ENCODE measurements around the gene WDFY4.
A peak's percentile ranks its signal among the peaks of the same experiment; 100 is the strongest.

Gene WDFY4

GRCh38 chr10:48951707-48952106 lies 267.0 kb downstream of the WDFY4 start:
- CTCF ChIA-PET = interaction anchor here (0.6 kb wide), 2 partner anchors 350 to 373 kb away, joined by 3 read pairs; no protein-coding TSS in a partner anchor

GRCh38 chr10:48957361-48958151 lies 272.9 kb downstream of the WDFY4 start:
- Histone ChIP-seq H3K4me1 (ENCODE audit: control insufficient read depth, insufficient read depth, low read length) (no peaks in the 10 kb centered on the region), H3K36me3 (ENCODE audit: control insufficient read depth in 2 of 2, insufficient read depth in 1 of 2, low read length in 2 of 2) (no peaks in the 10 kb centered on the region), H3K9me3 (ENCODE audit: control insufficient read depth, insufficient read depth, low read depth, low read length) (no peaks in the 10 kb centered on the region), H3K27ac (ENCODE audit: extremely low read depth, low read depth, low read length) (no peak overlapping the region), H3K4me3 (ENCODE audit: low read depth, low read length) (no peak overlapping the region)
- no peak for TF ChIP-seq ZBTB8A (tag by site-specific recombination; IDR thresholded peaks at IDR 0.05)
- TF ChIP-seq ZNF280D (tag by site-specific recombination; IDR thresholded peaks at IDR 0.05) = no peak
- TF ChIP-seq ZNF23 (tag by site-specific recombination; IDR thresholded peaks at IDR 0.05; ENCODE audit: borderline replicate concordance) = no peak
- TF ChIP-seq KLF17 (tag by site-specific recombination; IDR thresholded peaks at IDR 0.05) = no peak
- no peak for TF ChIP-seq ZNF362 (tag by site-specific recombination; IDR thresholded peaks at IDR 0.05)
- no peak for TF ChIP-seq ZNF548 (tag by site-specific recombination; IDR thresholded peaks at IDR 0.05)
- no peak for TF ChIP-seq ZSCAN30 (tag by site-specific recombination; IDR thresholded peaks at IDR 0.05)
- no peak for TF ChIP-seq OVOL3 (tag by site-specific recombination; IDR thresholded peaks at IDR 0.05)
- no peak for TF ChIP-seq GLIS2 (tag by site-specific recombination; IDR thresholded peaks at IDR 0.05)
- TF ChIP-seq ZNF140 (tag by site-specific recombination; IDR thresholded peaks at IDR 0.05) = no peak
- no peak for TF ChIP-seq ZNF660 (tag by site-specific recombination; IDR thresholded peaks at IDR 0.05)
- CTCF ChIA-PET = no interaction called here
- POLR2A ChIA-PET = no interaction called here

More at GRCh38 chr10:48951707-48952106, 267.0 kb downstream of the WDFY4 start:
- POLR2A ChIA-PET = no interaction called here
- TF ChIP-seq ZIC2 (tag by site-specific recombination; IDR thresholded peaks at IDR 0.05) (peak; percentile 50), REPIN1 (tag by site-specific recombination; IDR thresholded peaks at IDR 0.05; ENCODE audit: low read depth) (no peak), KLF1 (tag by site-specific recombination; IDR thresholded peaks at IDR 0.05) (peak; percentile 53; the same call in 1 of the 2 replicates)
- Histone ChIP-seq H3K36me3 (ENCODE audit: control insufficient read depth in 2 of 2, insufficient read depth in 1 of 2, low read length in 2 of 2) (no peaks in the 10 kb centered on the region), H3K27ac (ENCODE audit: extremely low read depth, low read depth, low read length) (no peak overlapping the region), H3K4me1 (ENCODE audit: control insufficient read depth, insufficient read depth, low read length) (no peaks in the 10 kb centered on the region), H3K9me3 (ENCODE audit: control insufficient read depth, insufficient read depth, low read depth, low read length) (no peaks in the 10 kb centered on the region), H3K4me3 (ENCODE audit: low read depth, low read length) (no peak overlapping the region)

GRCh38 chr10:48958598-48959190 lies 274.0 kb downstream of the WDFY4 start:
- no peaks in the 10 kb centered on the region for H3K36me3 ChIP-seq (ENCODE audit: control insufficient read depth in 2 of 2, insufficient read depth in 1 of 2, low read length in 2 of 2)
- POLR2A ChIA-PET = no interaction called here
- CTCF ChIA-PET = interaction anchor here (1.0 kb wide), 1 partner anchor 11 kb away, joined by 3 read pairs; no protein-coding TSS in a partner anchor

More at GRCh38 chr10:48958598-48959190, 274.0 kb downstream of the WDFY4 start:
- no peaks in the 10 kb centered on the region for H3K9me3 ChIP-seq (ENCODE audit: control insufficient read depth, insufficient read depth, low read depth, low read length)
- no peak overlapping the region for H3K4me3 ChIP-seq (ENCODE audit: low read depth, low read length)
- no peak overlapping the region for H3K27ac ChIP-seq (ENCODE audit: extremely low read depth, low read depth, low read length)
- no peaks in the 10 kb centered on the region for H3K4me1 ChIP-seq (ENCODE audit: control insufficient read depth, insufficient read depth, low read length)
- TF ChIP-seq PRDM10 (tag by site-specific recombination; IDR thresholded peaks at IDR 0.05) (no peak), SETDB1 (IDR thresholded peaks at IDR 0.05; ENCODE audit: insufficient read length, low read length) (no peak), ZNF341 (tag by site-specific recombination; IDR thresholded peaks at IDR 0.05; ENCODE audit: low read depth) (no peak), ZNF785 (tag by site-specific recombination; IDR thresholded peaks at IDR 0.05) (no peak), ZNF596 (tag by site-specific recombination; IDR thresholded peaks at IDR 0.05) (no peak)

Measured in HEK293 (cell line).